CD14-positive monocyte (primary cell): ENCODE results near the gene DCLRE1A. TPM values are rescaled to one million over a fixed set of nuclear protein-coding genes. Genes with fewer than 3 reads are reported as not detected.

Experiments used
- DNase-seq, 3 donors: peaks; one replicate each; pipeline ENCODE4 v3.0.0-alpha.2; 2011 to 2022
- H2AFZ ChIP-seq: 2 replicates; pipeline ENCODE4 v1.6.0; 2012; ENCODE audit warnings: mild to moderate bottlenecking, low read depth, low read length, inconsistent platforms; ENCODE audit not compliant: insufficient read depth, poor library complexity, severe bottlenecking
- H3K27ac ChIP-seq, 2 donors: 1 replicate in 1 of 2; 2 replicates in 1 of 2; pipeline ENCODE4 v1.5.1; 2012 to 2013; ENCODE audit warnings: low read length in 2 of 2, control low read depth in 1 of 2, inconsistent platforms in 1 of 2, low read depth in 1 of 2, mild to moderate bottlenecking in 1 of 2
- H3K27me3 ChIP-seq, 2 donors: one replicate each; pipeline versions ENCODE4 v1.6.0 to v1.6.1; 2011 to 2013; ENCODE audit warnings: low read length in 2 of 2; ENCODE audit not compliant: control insufficient read depth in 2 of 2, insufficient read depth in 2 of 2
- H3K36me3 ChIP-seq, 2 donors: replicated peaks in 1 of 2; 1 replicate in 1 of 2; 2 replicates in 1 of 2; pipeline versions ENCODE4 v1.5.1 to v1.6.1; 2012 to 2013; ENCODE audit warnings: low read length in 2 of 2, control low read depth in 1 of 2, inconsistent platforms in 1 of 2, mild to moderate bottlenecking in 1 of 2; ENCODE audit not compliant: insufficient read depth in 2 of 2, control insufficient read depth in 1 of 2
- H3K4me1 ChIP-seq, 2 donors: 1 replicate in 1 of 2; 2 replicates in 1 of 2; pipeline versions ENCODE4 v1.5.1 to v1.6.1; 2012 to 2013; ENCODE audit warnings: low read length in 2 of 2, control low read depth in 1 of 2, inconsistent platforms in 1 of 2, mild to moderate bottlenecking in 1 of 2, moderate library complexity in 1 of 2; ENCODE audit not compliant: insufficient read depth in 2 of 2, control insufficient read depth in 1 of 2
- H3K4me2 ChIP-seq: replicated peaks from 2 replicates; pipeline ENCODE3; 2012; ENCODE audit warnings: low read length, moderate library complexity, mild to moderate bottlenecking; ENCODE audit not compliant: poor library complexity, severe bottlenecking; ENCODE audit errors: extremely low read depth
- H3K4me3 ChIP-seq, 3 experiments: fragments of 200-600 bp in 1 of 3; sonication (generic) in 1 of 3; replicated peaks in 1 of 3; 1 replicate in 2 of 3; 2 replicates in 1 of 3; pipeline ENCODE4 v1.5.1; 2011 to 2013; ENCODE audit warnings: low read length in 3 of 3, mild to moderate bottlenecking in 3 of 3, control low read depth in 2 of 3, low read depth in 2 of 3, inconsistent platforms in 1 of 3, moderate library complexity in 1 of 3
- H3K79me2 ChIP-seq: 2 replicates; pipeline ENCODE4 v1.6.0; 2012; ENCODE audit warnings: mild to moderate bottlenecking, control low read depth, inconsistent platforms, low read length, moderate library complexity; ENCODE audit not compliant: insufficient read depth
- H3K9ac ChIP-seq: 2 replicates; pipeline ENCODE4 v1.6.0; 2017; ENCODE audit warnings: low read length, mild to moderate bottlenecking; ENCODE audit not compliant: insufficient read depth, poor library complexity, severe bottlenecking
- H3K9me3 ChIP-seq, 2 donors: replicated peaks in 1 of 2; 1 replicate in 1 of 2; 2 replicates in 1 of 2; pipeline versions ENCODE4 v1.5.1 to v1.6.1; 2012 to 2013; ENCODE audit warnings: low read length in 2 of 2, control low read depth in 1 of 2; ENCODE audit not compliant: control insufficient read depth in 1 of 2, insufficient read depth in 1 of 2
- H4K20me1 ChIP-seq: 2 replicates; pipeline ENCODE4 v1.6.0; 2012; ENCODE audit warnings: mild to moderate bottlenecking, low read length, control low read depth, moderate library complexity; ENCODE audit not compliant: insufficient read depth
- H3K27ac Mint-ChIP-seq, 7 donors: one replicate each; pipeline ENCODE4 v1.8.0; 2020; ENCODE audit warnings: mild to moderate bottlenecking in 7 of 7, mixed read lengths in 7 of 7, moderate library complexity in 6 of 7, inconsistent platforms in 2 of 7
- H3K27me3 Mint-ChIP-seq, 3 donors: one replicate each; pipeline ENCODE4 v1.8.0; 2021 to 2022; ENCODE audit warnings: low read depth in 3 of 3, mild to moderate bottlenecking in 3 of 3, mixed read lengths in 3 of 3, moderate library complexity in 3 of 3, inconsistent platforms in 1 of 3
- H3K36me3 Mint-ChIP-seq, 2 donors: one replicate each; pipeline ENCODE4 v1.8.0; 2020; ENCODE audit warnings: mixed read lengths in 2 of 2, inconsistent platforms in 1 of 2, mild to moderate bottlenecking in 1 of 2
- H3K4me1 Mint-ChIP-seq: one replicate; pipeline ENCODE4 v1.8.0; 2020; ENCODE audit warnings: mild to moderate bottlenecking, mixed read lengths
- H3K4me3 Mint-ChIP-seq, 2 donors: one replicate each; pipeline ENCODE4 v1.8.0; 2020; ENCODE audit warnings: mild to moderate bottlenecking in 2 of 2, mixed read lengths in 2 of 2, moderate library complexity in 1 of 2
- H3K9me3 Mint-ChIP-seq, 7 donors: one replicate each; pipeline ENCODE4 v1.8.0; 2020 to 2022; ENCODE audit warnings: mixed read lengths in 7 of 7, mild to moderate bottlenecking in 6 of 7, moderate library complexity in 6 of 7, inconsistent platforms in 2 of 7
- WGBS: methylation state at CpG from one replicate; pipeline ENCODE4 v1.1.5; 2013; ENCODE audit warnings: missing lambda C conversion rate; ENCODE audit not compliant: insufficient coverage; 5-methylcytosine and 5-hydroxymethylcytosine counted together
- intact Hi-C, 2 donors: fragments of 100-400 bp; cut with micrococcal nuclease; formaldehyde crosslinking; loops; one replicate each; pipeline versions ENCODE4 v1.15.0 to v1.15.1; 2023
- polyA plus RNA-seq, 3 donors: library from polyadenylated mRNA; depleted of rRNA in 1 of 3; unstranded in 2 of 3; stranded (reverse) in 1 of 3; fragments of 300-500 nt in 2 of 3; fragments of >200 nt in 1 of 3; fragmentation: Illumina TruSeq in 2 of 3; gene quantifications; 1 replicate in 2 of 3; 2 replicates in 1 of 3; pipeline ENCODE4 v1.2.3, GENCODE V29; 2012 to 2021
- TF ChIP-seq, protein P1 (sequence below): fragments of 200-600 bp; IDR thresholded peaks from one replicate; pipeline ENCODE4 v1.8.0; 2022; ENCODE audit warnings: antibody characterized with exemption, mild to moderate bottlenecking

DCLRE1A gene
- polyA plus RNA-seq, 3 donors = 1.00 to 1.3 (median 1.3) TPM

- peaks cover 4% of the 10 kb centered on the region for H4K20me1 ChIP-seq
- peaks cover 24 to 43% of the 10 kb centered on the region in 2 donors for H3K4me1 ChIP-seq
- no peak overlapping the region for H3K4me2 ChIP-seq
- peaks cover 36% of the 10 kb centered on the region for H3K4me1 Mint-ChIP-seq
- peak overlapping the region in 1 of 2 donors; percentile 13 for H3K27ac ChIP-seq
- no CpG with 5 or more reads among the region's 2 CpGs for WGBS
- peaks cover 0 to 5% (median 0%) of the 10 kb centered on the region in 7 donors for H3K9me3 Mint-ChIP-seq
- H3K4me3 ChIP-seq = no peak overlapping the region
- H3K4me3 Mint-ChIP-seq = no peak overlapping the region
- no peaks in the 10 kb centered on the region for H3K27me3 Mint-ChIP-seq
- intact Hi-C loops = no loop called here
- no peak overlapping the region for H3K27ac Mint-ChIP-seq
- TF ChIP-seq, protein P1, sequence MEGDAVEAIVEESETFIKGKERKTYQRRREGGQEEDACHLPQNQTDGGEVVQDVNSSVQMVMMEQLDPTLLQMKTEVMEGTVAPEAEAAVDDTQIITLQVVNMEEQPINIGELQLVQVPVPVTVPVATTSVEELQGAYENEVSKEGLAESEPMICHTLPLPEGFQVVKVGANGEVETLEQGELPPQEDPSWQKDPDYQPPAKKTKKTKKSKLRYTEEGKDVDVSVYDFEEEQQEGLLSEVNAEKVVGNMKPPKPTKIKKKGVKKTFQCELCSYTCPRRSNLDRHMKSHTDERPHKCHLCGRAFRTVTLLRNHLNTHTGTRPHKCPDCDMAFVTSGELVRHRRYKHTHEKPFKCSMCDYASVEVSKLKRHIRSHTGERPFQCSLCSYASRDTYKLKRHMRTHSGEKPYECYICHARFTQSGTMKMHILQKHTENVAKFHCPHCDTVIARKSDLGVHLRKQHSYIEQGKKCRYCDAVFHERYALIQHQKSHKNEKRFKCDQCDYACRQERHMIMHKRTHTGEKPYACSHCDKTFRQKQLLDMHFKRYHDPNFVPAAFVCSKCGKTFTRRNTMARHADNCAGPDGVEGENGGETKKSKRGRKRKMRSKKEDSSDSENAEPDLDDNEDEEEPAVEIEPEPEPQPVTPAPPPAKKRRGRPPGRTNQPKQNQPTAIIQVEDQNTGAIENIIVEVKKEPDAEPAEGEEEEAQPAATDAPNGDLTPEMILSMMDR = no peak
- H2AFZ ChIP-seq = no peak overlapping the region
- DNase-seq = no peak
- peaks cover 21 to 32% of the 10 kb centered on the region in 2 donors for H3K36me3 Mint-ChIP-seq
- H3K36me3 ChIP-seq = peaks cover 11 to 30% of the 10 kb centered on the region in 2 donors
- no peaks in the 10 kb centered on the region for H3K27me3 ChIP-seq
- H3K9ac ChIP-seq = no peak overlapping the region
- H3K9me3 ChIP-seq = no peaks in the 10 kb centered on the region
- H3K79me2 ChIP-seq = peaks cover 77% of the 10 kb centered on the region
These were observed 4.7 kb upstream of the DCLRE1A start for GRCh38 chr10:113858541-113858940.

GRCh38 chr10:113857210-113857609 lies 3.3 kb upstream of the DCLRE1A start:
- Mint-ChIP-seq H3K4me3 (no peak overlapping the region), H3K27ac (no peak overlapping the region), H3K4me1 (peaks cover 44% of the 10 kb centered on the region), H3K36me3 (peaks cover 18 to 26% of the 10 kb centered on the region in 2 donors), H3K9me3 (peaks cover 0 to 3% (median 0%) of the 10 kb centered on the region in 7 donors), H3K27me3 (no peaks in the 10 kb centered on the region)
- Histone ChIP-seq H3K27ac (no peak overlapping the region), H4K20me1 (peaks cover 4% of the 10 kb centered on the region), H3K4me3 (no peak overlapping the region), H3K9me3 (no peaks in the 10 kb centered on the region), H3K9ac (no peak overlapping the region), H3K4me1 (peaks cover 25 to 47% of the 10 kb centered on the region in 2 donors), H2AFZ (no peak overlapping the region), H3K79me2 (peaks cover 86% of the 10 kb centered on the region), H3K27me3 (no peaks in the 10 kb centered on the region), H3K4me2 (no peak overlapping the region), H3K36me3 (peaks cover 11 to 24% of the 10 kb centered on the region in 2 donors)
- DNase-seq = no peak
- intact Hi-C loops = no loop called here
- TF ChIP-seq, protein P1 = no peak
